GM19397 (cell line): ENCODE data around the gene CCNT1.
"Not testable (repeated sequence)": the region's sequence is repeated elsewhere in the genome, so short reads cannot be mapped to it uniquely, and the experiment has no call there.

Experiments
- ATAC-seq: cut with Tn5 transposase; IDR thresholded peaks from one replicate; pipeline ENCODE4 v1.9.1; 2021; ENCODE audit warnings: mild to moderate bottlenecking, moderate library complexity; ENCODE audit not compliant: unreplicated experiment

CCNT1 gene

GRCh38 chr12:48691826-48692487, 24.6 kb downstream of the CCNT1 start:
- ATAC-seq = no peak

- ATAC-seq = no peak
Measured at GRCh38 chr12:48690990-48691389, 25.5 kb downstream of the CCNT1 start.

- ATAC-seq = no peak
Measured at GRCh38 chr12:48690436-48690835, 26.1 kb downstream of the CCNT1 start.

GRCh38 chr12:48688836-48689235, 27.7 kb downstream of the CCNT1 start:
- no peak for ATAC-seq

GRCh38 chr12:48687592-48687991, 28.9 kb downstream of the CCNT1 start:
- no peak for ATAC-seq

DNA sequence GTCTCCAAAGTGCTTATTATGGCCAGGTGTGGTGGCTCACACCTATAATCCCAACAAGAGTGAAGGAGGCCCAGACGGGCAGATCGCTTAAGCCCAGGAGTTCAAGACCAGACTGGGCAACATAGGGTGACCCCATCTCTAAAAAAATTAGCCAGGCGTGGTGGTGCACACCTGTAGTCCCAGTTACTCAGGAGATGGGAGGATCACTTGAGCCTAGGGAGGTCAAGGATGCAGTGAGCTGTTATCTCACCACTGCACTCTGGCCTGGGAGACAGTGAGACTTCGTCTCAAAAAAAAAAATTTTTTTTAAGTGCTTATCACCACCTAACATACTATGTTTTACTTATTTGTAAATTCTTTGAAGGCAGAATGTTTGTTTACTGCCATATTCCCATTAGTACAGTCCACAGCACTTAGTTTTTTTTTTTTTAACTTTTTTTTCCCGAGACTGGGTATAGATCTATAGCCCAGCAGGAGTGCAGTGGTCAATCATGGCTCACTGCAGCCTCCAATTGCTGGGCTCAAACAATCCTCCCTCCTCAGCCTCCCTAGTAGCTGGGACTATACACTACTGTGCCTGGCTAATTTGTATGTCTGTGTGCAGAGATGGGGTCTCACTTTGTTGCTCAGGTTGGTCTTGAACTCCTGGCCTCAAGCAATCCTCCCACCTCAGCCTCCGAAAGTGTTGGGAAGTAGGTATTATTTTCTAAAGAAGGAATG, 29.7 kb downstream of the CCNT1 start:
- ATAC-seq = no peak

GRCh38 chr12:48686037-48686595, 30.4 kb downstream of the CCNT1 start:
- ATAC-seq = no peak

DNA sequence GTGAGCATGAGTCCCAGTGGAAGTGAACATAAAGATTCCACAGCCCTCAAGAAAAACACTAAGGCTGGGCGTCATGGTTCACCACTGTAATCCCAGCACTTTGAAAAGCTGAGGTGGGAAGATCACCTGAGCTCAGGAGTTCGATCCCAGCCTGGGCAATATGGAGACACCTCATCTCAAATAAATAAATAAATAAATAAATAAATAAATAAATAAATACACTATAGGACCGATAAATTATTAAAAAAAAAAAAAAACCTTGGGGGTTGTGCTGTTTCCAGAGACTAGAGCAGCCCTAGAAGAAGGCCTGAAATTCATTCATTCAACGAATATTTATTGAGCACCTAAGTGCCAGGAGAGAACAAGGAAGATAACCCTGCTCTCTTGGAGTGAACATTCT, 33.0 kb downstream of the CCNT1 start:
- no peak for ATAC-seq

GRCh38 chr12:48682927-48683326, 33.6 kb downstream of the CCNT1 start:
- ATAC-seq = no peak

GRCh38 chr12:48682533-48682905, 34.0 kb downstream of the CCNT1 start:
- not testable (repeated sequence) for ATAC-seq

DNA sequence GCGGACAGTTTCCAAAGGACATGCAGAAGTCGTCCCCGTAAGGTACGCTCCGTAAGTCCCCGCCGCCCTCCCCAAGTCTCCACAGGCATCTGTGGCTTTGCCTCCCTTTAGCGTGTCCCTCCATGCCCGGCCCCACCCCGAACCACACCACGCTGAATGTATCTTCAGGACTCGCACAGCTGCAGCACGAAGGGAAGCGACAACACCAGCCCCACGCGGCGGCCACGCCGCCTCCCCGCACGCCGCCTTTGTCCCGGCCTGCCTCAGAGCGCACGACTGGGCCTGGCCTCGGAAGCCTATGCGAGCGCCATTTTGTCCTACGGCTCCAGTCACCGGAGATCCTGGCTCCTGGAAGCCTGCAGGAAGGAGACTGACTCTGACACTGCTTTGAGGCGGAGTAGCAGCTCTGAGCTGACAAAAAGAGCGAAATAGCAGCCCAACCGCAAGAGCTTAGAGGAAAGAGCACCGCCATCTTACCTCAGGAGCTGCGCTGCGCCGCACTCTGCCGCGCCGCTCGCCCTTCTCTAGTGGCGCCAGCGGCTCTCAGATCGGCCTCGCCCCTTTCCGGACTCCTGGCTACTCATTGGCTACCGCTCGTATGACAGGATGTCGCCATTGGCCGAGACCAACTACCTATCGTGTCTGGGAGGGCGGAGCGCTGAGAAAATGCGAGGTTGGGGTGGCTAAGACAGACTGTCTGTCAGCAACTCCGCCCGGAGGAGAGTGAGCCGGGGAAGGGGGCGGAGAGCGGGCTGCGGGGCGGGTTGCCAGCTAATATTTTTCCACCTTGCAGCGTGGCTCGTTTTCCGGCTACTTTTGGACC, 34.6 kb downstream of the CCNT1 start, which contains the start of gene KANSL2:
Gene KANSL2 (minus strand): TSS at position 529 of the 823 bp plus-strand sequence. CDS start 606 bp downstream, outside the sequence.
- ATAC-seq = peak; percentile 97

DNA sequence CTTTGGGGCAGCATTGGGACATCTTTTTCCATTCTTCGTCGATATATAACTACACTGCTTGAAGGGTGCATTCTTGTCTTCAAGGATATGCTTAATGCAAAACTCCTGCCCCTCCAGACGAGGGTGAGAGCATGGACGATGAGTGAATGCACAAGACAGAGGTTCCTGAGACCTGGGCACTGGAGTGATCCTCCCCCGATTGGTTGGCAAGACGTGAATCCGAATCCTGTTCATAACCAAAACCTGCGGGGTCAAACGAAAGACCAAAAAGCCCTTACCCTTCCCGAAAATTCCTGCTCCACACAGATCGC, 35.2 kb downstream of the CCNT1 start:
- ATAC-seq = no peak

- ATAC-seq = no peak
Measured at GRCh38 chr12:48680861-48681260, 35.6 kb downstream of the CCNT1 start.

DNA sequence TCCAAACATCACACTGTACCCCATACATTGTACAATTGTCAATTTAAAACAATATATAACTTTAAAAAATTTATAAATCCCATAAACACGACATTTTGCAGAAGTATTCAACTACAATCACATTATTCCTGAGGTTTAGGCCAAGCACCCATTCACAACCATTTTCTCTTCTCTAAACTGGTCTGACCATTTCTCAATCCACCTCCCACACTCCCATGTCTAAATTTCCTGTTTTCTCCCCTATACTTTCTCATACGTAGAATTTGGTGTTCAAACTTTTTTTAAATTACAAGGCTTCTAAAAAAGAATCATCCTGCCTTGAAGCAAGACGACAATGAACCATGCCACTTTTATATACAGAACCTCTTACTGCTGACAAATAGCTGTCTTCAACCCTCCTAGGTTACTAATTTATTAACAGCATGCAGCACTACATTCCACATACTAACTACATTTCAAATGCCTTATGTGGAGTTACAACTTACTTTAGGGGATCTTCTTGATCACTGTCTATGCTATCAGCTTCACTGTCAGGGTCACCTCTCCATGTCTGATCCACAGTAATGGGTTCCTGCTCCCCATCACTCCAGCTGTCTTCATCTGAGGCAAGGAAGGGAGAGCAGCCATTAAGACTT, 37.8 kb downstream of the CCNT1 start:
- ATAC-seq = no peak

GRCh38 chr12:48671231-48671856, 45.2 kb downstream of the CCNT1 start:
- ATAC-seq = no peak

- no peak for ATAC-seq
Measured at GRCh38 chr12:48668996-48669395, 47.5 kb downstream of the CCNT1 start.

- no peak for ATAC-seq
Measured at GRCh38 chr12:48659863-48660262, 56.6 kb downstream of the CCNT1 start.

GRCh38 chr12:48651681-48652080, 64.8 kb downstream of the CCNT1 start:
- ATAC-seq = no peak

DNA sequence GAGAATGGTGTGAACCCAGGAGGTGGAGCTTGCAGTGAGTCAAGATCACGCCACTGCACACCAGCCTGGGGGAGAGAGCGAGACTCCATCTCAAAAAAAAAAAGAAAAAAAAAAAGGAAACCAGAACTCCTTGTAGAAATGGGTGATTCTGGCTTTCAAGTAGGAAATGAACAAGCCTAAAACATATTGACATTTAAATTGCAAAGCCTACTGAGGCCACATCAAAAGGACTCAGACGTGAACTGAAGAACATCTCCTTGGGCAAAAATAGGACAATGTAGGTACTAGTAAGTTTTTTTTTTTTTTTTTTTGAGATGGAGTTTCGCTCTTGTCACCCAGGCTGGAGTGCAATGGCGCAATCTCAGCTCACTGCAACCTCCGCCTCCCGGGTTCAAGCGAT, 71.2 kb downstream of the CCNT1 start:
- not testable (repeated sequence) for ATAC-seq

DNA sequence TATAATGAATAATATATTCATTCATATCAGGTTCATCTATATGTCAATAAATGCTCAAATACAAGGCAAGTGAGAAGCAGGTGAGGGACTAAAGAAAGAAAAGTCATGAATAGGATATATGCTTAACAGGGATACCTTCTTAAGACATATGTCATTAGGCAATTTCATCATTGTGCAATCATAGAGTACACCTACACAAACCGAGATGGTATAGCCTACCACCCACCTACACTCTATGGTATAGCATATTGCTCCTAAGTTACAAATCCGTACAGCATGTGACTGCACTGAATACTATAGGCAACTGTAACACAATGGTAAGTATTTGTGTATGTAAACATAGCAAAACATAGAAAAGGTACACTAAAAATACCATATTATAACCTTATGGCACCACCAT, 73.5 kb downstream of the CCNT1 start:
- ATAC-seq = no peak
